Measurements from ENCODE around the gene SPRR1B. TPM values are rescaled to one million over a fixed set of nuclear protein-coding genes. Genes with fewer than 3 reads are reported as not detected.

The SPRR1B gene
- total RNA-seq, 4 donors from 2014 or later = not detected

- no peaks in the 10 kb centered on the region for H3K36me3 ChIP-seq
- DNase-seq = no peak
Observed at GRCh38 chr1:152993186-152993585, 37.8 kb upstream of the SPRR1B start.

GRCh38 chr1:152995842-152996241 lies 35.2 kb upstream of the SPRR1B start:
- no peak overlapping the region for H3K4me3 ChIP-seq
- H3K27ac ChIP-seq = no peak overlapping the region
- no peak for DNase-seq
- no peaks in the 10 kb centered on the region for H3K27me3 ChIP-seq
- H3K9me3 ChIP-seq = no peaks in the 10 kb centered on the region
- H3K36me3 ChIP-seq = no peaks in the 10 kb centered on the region
- intact Hi-C loops (cut with DNase I; ENCODE audit: low total_unique reads) = no loop called here
- no peaks in the 10 kb centered on the region for H3K4me1 ChIP-seq
- no peak for TF ChIP-seq POLR2A (IDR thresholded peaks at IDR 0.05)

More at GRCh38 chr1:152993186-152993585, 37.8 kb upstream of the SPRR1B start:
- H3K27ac ChIP-seq = no peak overlapping the region
- H3K9me3 ChIP-seq = no peaks in the 10 kb centered on the region
- no peaks in the 10 kb centered on the region for H3K4me1 ChIP-seq
- no peak overlapping the region for H3K4me3 ChIP-seq
- H3K27me3 ChIP-seq = no peaks in the 10 kb centered on the region
- TF ChIP-seq CTCF (IDR thresholded peaks at IDR 0.05) (no peak), POLR2A (IDR thresholded peaks at IDR 0.05) (no peak)
- intact Hi-C loops (cut with DNase I; ENCODE audit: low total_unique reads) = no loop called here

- no peaks in the 10 kb centered on the region for H3K4me1 ChIP-seq
- H3K4me3 ChIP-seq = no peak overlapping the region
- TF ChIP-seq POLR2A (IDR thresholded peaks at IDR 0.05) (no peak), CTCF (IDR thresholded peaks at IDR 0.05) (no peak)
- no peak overlapping the region for H3K27ac ChIP-seq
- intact Hi-C loops (cut with DNase I; ENCODE audit: low total_unique reads) = no loop called here
- no peaks in the 10 kb centered on the region for H3K36me3 ChIP-seq
- H3K9me3 ChIP-seq = no peaks in the 10 kb centered on the region
- no peaks in the 10 kb centered on the region for H3K27me3 ChIP-seq
- no peak for DNase-seq
Observed at GRCh38 chr1:152996633-152997400, 34.2 kb upstream of the SPRR1B start.

- H3K36me3 ChIP-seq = no peaks in the 10 kb centered on the region
- no peak for DNase-seq
- no peak for TF ChIP-seq CTCF (IDR thresholded peaks at IDR 0.05)
- TF ChIP-seq POLR2A (IDR thresholded peaks at IDR 0.05) = no peak
- H3K9me3 ChIP-seq = no peaks in the 10 kb centered on the region
- no peak overlapping the region for H3K4me3 ChIP-seq
- no peaks in the 10 kb centered on the region for H3K4me1 ChIP-seq
- H3K27ac ChIP-seq = no peak overlapping the region
- H3K27me3 ChIP-seq = no peaks in the 10 kb centered on the region
- intact Hi-C loops (cut with DNase I; ENCODE audit: low total_unique reads) = no loop called here
Observed at GRCh38 chr1:152997901-152998300, 33.1 kb upstream of the SPRR1B start.

GRCh38 chr1:152998476-152998875 lies 32.5 kb upstream of the SPRR1B start:
- no peak overlapping the region for H3K27ac ChIP-seq
- no peaks in the 10 kb centered on the region for H3K36me3 ChIP-seq
- DNase-seq = no peak
- no peaks in the 10 kb centered on the region for H3K27me3 ChIP-seq
- H3K4me3 ChIP-seq = no peak overlapping the region
- no peak for TF ChIP-seq POLR2A (IDR thresholded peaks at IDR 0.05)
- TF ChIP-seq CTCF (IDR thresholded peaks at IDR 0.05) = no peak
- no peaks in the 10 kb centered on the region for H3K4me1 ChIP-seq
- intact Hi-C loops (cut with DNase I; ENCODE audit: low total_unique reads) = no loop called here
- no peaks in the 10 kb centered on the region for H3K9me3 ChIP-seq
